MCF 10A (cell line): ENCODE results near the gene WNT8B. TPM values are rescaled to one million over a fixed set of nuclear protein-coding genes. Genes with fewer than 3 reads are reported as not detected.

Source experiments
- BruUV-seq: library from RNA; stranded (reverse); fragments of 400-500 nt; replicated peaks from 2 replicates; lab custom pipeline; 2021; lab: Mats Ljungman, UMichigan
- CTCF ChIA-PET: fragments of 300-600 bp; sonication (Branson Sonifier 250); formaldehyde crosslinking; extraction: SDS; loops from one replicate; lab custom pipeline; 2021; ENCODE audit warnings: antibody characterized with exemption, inconsistent platforms; lab: Yijun Ruan, JAX
- POLR2A ChIA-PET: fragments of 300-600, 350-650 bp; sonication (Branson Sonifier 250); formaldehyde crosslinking; extraction: SDS; loops from one replicate; lab custom pipeline; 2020; ENCODE audit warnings: antibody characterized with exemption, inconsistent platforms; lab: Yijun Ruan, JAX
- DNase-seq: peaks from one replicate; pipeline ENCODE4 v3.0.0-alpha.2; 2018; ENCODE audit not compliant: unreplicated experiment
- H3K27ac Mint-ChIP-seq: one replicate; pipeline ENCODE4 v1.8.0; 2022; ENCODE audit warnings: mild to moderate bottlenecking, low read depth, mixed read lengths; ENCODE audit not compliant: unreplicated experiment
- H3K27me3 Mint-ChIP-seq: one replicate; pipeline ENCODE4 v1.8.0; 2022; ENCODE audit warnings: mixed read lengths; ENCODE audit not compliant: insufficient read depth, unreplicated experiment
- H3K36me3 Mint-ChIP-seq: one replicate; pipeline ENCODE4 v1.8.0; 2022; ENCODE audit warnings: mild to moderate bottlenecking, moderate library complexity, mixed read lengths; ENCODE audit not compliant: insufficient read depth, unreplicated experiment
- H3K4me1 Mint-ChIP-seq: one replicate; pipeline ENCODE4 v1.8.0; 2022; ENCODE audit warnings: mixed read lengths; ENCODE audit not compliant: insufficient read depth, unreplicated experiment
- H3K4me3 Mint-ChIP-seq: one replicate; pipeline ENCODE4 v1.8.0; 2022; ENCODE audit warnings: mild to moderate bottlenecking, moderate library complexity, mixed read lengths; ENCODE audit not compliant: unreplicated experiment
- H3K9me3 Mint-ChIP-seq: one replicate; pipeline ENCODE4 v1.8.0; 2022; ENCODE audit warnings: mixed read lengths; ENCODE audit not compliant: unreplicated experiment
- CTCF ChIP-seq: fragments of 200-600 bp; IDR thresholded peaks from one replicate; pipeline ENCODE4 v1.8.0; 2022; ENCODE audit warnings: antibody characterized with exemption, mild to moderate bottlenecking; ENCODE audit not compliant: unreplicated experiment
- intact Hi-C: fragments of 100-400 bp; cut with micrococcal nuclease; formaldehyde crosslinking; loops from 2 replicates; pipeline ENCODE4 v1.14.1; 2022
- total RNA-seq: library from RNA; stranded (reverse); gene quantifications from 2 replicates; pipeline ENCODE4 v1.2.3, GENCODE V29; 2022

Gene WNT8B
- total RNA-seq, 1 experiment from 2014 or later = not detected

- H3K4me1 Mint-ChIP-seq = peaks cover 5% of the 10 kb centered on the region
- BruUV-seq = no TSS peak
- ChIA-PET CTCF (interaction anchor here (0.6 to 1.2 kb wide), 2 partner anchors 8 to 147 kb away, joined by 3 to 4 read pairs; no protein-coding TSS in a partner anchor), POLR2A (no interaction called here)
- no peak for DNase-seq
- peaks cover 10% of the 10 kb centered on the region for H3K27me3 Mint-ChIP-seq
- H3K4me3 Mint-ChIP-seq = no peak overlapping the region
- H3K36me3 Mint-ChIP-seq = peaks cover 19% of the 10 kb centered on the region
- H3K9me3 Mint-ChIP-seq = no peaks in the 10 kb centered on the region
- intact Hi-C loops = no loop called here
- no peak for TF ChIP-seq CTCF
- no peak overlapping the region for H3K27ac Mint-ChIP-seq
Observed at GRCh38 chr10:100485801-100486495, 23.1 kb downstream of the WNT8B start.

- no peak for TF ChIP-seq CTCF
- no peak overlapping the region for H3K4me3 Mint-ChIP-seq
- intact Hi-C loops = no loop called here
- no peaks in the 10 kb centered on the region for H3K9me3 Mint-ChIP-seq
- H3K27me3 Mint-ChIP-seq = no peaks in the 10 kb centered on the region
- POLR2A ChIA-PET = no interaction called here
- BruUV-seq = no TSS peak
- no peaks in the 10 kb centered on the region for H3K4me1 Mint-ChIP-seq
- CTCF ChIA-PET = interaction anchor here (0.5 to 1.1 kb wide), 6 partner anchors 10 to 150 kb away, joined by 3 read pairs; no protein-coding TSS in a partner anchor
- peaks cover 19% of the 10 kb centered on the region for H3K36me3 Mint-ChIP-seq
- H3K27ac Mint-ChIP-seq = no peak overlapping the region
- DNase-seq = no peak
Observed at GRCh38 chr10:100487529-100487928, 24.7 kb downstream of the WNT8B start.

- Mint-ChIP-seq H3K27me3 (no peaks in the 10 kb centered on the region), H3K27ac (no peak overlapping the region), H3K36me3 (peaks cover 26% of the 10 kb centered on the region), H3K4me3 (no peak overlapping the region), H3K9me3 (no peaks in the 10 kb centered on the region), H3K4me1 (no peaks in the 10 kb centered on the region)
- ChIA-PET CTCF (interaction anchor here (1.0 kb wide), 1 partner anchor 29 kb away, joined by 3 read pairs; no protein-coding TSS in a partner anchor), POLR2A (interaction anchor here (0.5 kb wide), 1 partner anchor 76 kb away, joined by 3 read pairs; no protein-coding TSS in a partner anchor)
- intact Hi-C loops = no loop called here
- BruUV-seq = no TSS peak
- TF ChIP-seq CTCF = no peak
- no peak for DNase-seq
Observed at GRCh38 chr10:100489396-100489795, 26.6 kb downstream of the WNT8B start.

GRCh38 chr10:100490531-100490930 is 27.7 kb downstream of the WNT8B start:
- no peak overlapping the region for H3K27ac Mint-ChIP-seq
- H3K9me3 Mint-ChIP-seq = no peaks in the 10 kb centered on the region
- H3K4me1 Mint-ChIP-seq = no peaks in the 10 kb centered on the region
- peaks cover 26% of the 10 kb centered on the region for H3K36me3 Mint-ChIP-seq
- no peak for DNase-seq
- CTCF ChIA-PET = interaction anchor here (0.6 to 1.3 kb wide), 3 partner anchors 9 to 380 kb away, joined by 3 to 4 read pairs (median 3); no protein-coding TSS in a partner anchor
- TF ChIP-seq CTCF = no peak
- POLR2A ChIA-PET = no interaction called here
- BruUV-seq = no TSS peak
- no peak overlapping the region for H3K4me3 Mint-ChIP-seq
- intact Hi-C loops = no loop called here
- H3K27me3 Mint-ChIP-seq = no peaks in the 10 kb centered on the region
